ENCODE results near the gene KLF17.

The KLF17 gene

GRCh38 chr1:44086692-44087474 is 31.7 kb upstream of the KLF17 start:
- Histone ChIP-seq H3K9me3 (ENCODE audit: control insufficient read depth, insufficient read depth, low read length) (no peaks in the 10 kb centered on the region), H3K36me3 (ENCODE audit: control insufficient read depth, insufficient read depth, low read length) (no peaks in the 10 kb centered on the region), H3K27ac (ENCODE audit: low read length) (no peak overlapping the region), H3K4me3 (ENCODE audit: low read length) (no peak overlapping the region), H3K27me3 (ENCODE audit: control insufficient read depth, insufficient read depth, low read length) (no peaks in the 10 kb centered on the region), H3K4me1 (ENCODE audit: control insufficient read depth, insufficient read depth, low read length) (peaks cover 6% of the 10 kb centered on the region; the same call in 1 of the 2 replicates)
- no CpG with 5 or more reads among the region's 4 CpGs for WGBS (ENCODE audit: insufficient coverage, insufficient read length)
- DNase-seq (ENCODE audit: low read depth, low spot score): no peak

GRCh38 chr1:44089371-44090048 is 29.1 kb upstream of the KLF17 start:
- no CpG with 5 or more reads among the region's 13 CpGs for WGBS (ENCODE audit: insufficient coverage, insufficient read length)
- no peaks in the 10 kb centered on the region for H3K9me3 ChIP-seq (ENCODE audit: control insufficient read depth, insufficient read depth, low read length)
- peaks cover 6% of the 10 kb centered on the region; the same call in 1 of the 2 replicates for H3K4me1 ChIP-seq (ENCODE audit: control insufficient read depth, insufficient read depth, low read length)
- H3K36me3 ChIP-seq (ENCODE audit: control insufficient read depth, insufficient read depth, low read length): no peaks in the 10 kb centered on the region
- H3K27me3 ChIP-seq (ENCODE audit: control insufficient read depth, insufficient read depth, low read length): no peaks in the 10 kb centered on the region
- H3K4me3 ChIP-seq (ENCODE audit: low read length): no peak overlapping the region
- DNase-seq (ENCODE audit: low read depth, low spot score): no peak
- no peak overlapping the region for H3K27ac ChIP-seq (ENCODE audit: low read length)

- no peaks in the 10 kb centered on the region for H3K27me3 ChIP-seq (ENCODE audit: control insufficient read depth, insufficient read depth, low read length)
- no CpG with 5 or more reads among the region's 10 CpGs for WGBS (ENCODE audit: insufficient coverage, insufficient read length)
- no peak for DNase-seq (ENCODE audit: low read depth, low spot score)
- H3K9me3 ChIP-seq (ENCODE audit: control insufficient read depth, insufficient read depth, low read length): no peaks in the 10 kb centered on the region
- peaks cover 6% of the 10 kb centered on the region; the same call in 1 of the 2 replicates for H3K4me1 ChIP-seq (ENCODE audit: control insufficient read depth, insufficient read depth, low read length)
- no peaks in the 10 kb centered on the region for H3K36me3 ChIP-seq (ENCODE audit: control insufficient read depth, insufficient read depth, low read length)
- H3K4me3 ChIP-seq (ENCODE audit: low read length): no peak overlapping the region
- no peak overlapping the region for H3K27ac ChIP-seq (ENCODE audit: low read length)
These were observed 28.0 kb upstream of the KLF17 start for GRCh38 chr1:44090429-44091252.

- WGBS (ENCODE audit: insufficient coverage, insufficient read length): no CpG with 5 or more reads among the region's 2 CpGs
- no peak overlapping the region for H3K27ac ChIP-seq (ENCODE audit: low read length)
- peaks cover 3% of the 10 kb centered on the region; the same call in 1 of the 2 replicates for H3K4me1 ChIP-seq (ENCODE audit: control insufficient read depth, insufficient read depth, low read length)
- no peaks in the 10 kb centered on the region for H3K36me3 ChIP-seq (ENCODE audit: control insufficient read depth, insufficient read depth, low read length)
- H3K4me3 ChIP-seq (ENCODE audit: low read length): no peak overlapping the region
- H3K27me3 ChIP-seq (ENCODE audit: control insufficient read depth, insufficient read depth, low read length): no peaks in the 10 kb centered on the region
- no peaks in the 10 kb centered on the region for H3K9me3 ChIP-seq (ENCODE audit: control insufficient read depth, insufficient read depth, low read length)
- DNase-seq (ENCODE audit: low read depth, low spot score): no peak
These were observed 24.6 kb upstream of the KLF17 start for GRCh38 chr1:44094047-44094446.

GRCh38 chr1:44100183-44100868 is 18.3 kb upstream of the KLF17 start:
- Histone ChIP-seq H3K27me3 (ENCODE audit: control insufficient read depth, insufficient read depth, low read length) (no peaks in the 10 kb centered on the region), H3K9me3 (ENCODE audit: control insufficient read depth, insufficient read depth, low read length) (no peaks in the 10 kb centered on the region), H3K36me3 (ENCODE audit: control insufficient read depth, insufficient read depth, low read length) (no peaks in the 10 kb centered on the region), H3K4me3 (ENCODE audit: low read length) (no peak overlapping the region), H3K27ac (ENCODE audit: low read length) (no peak overlapping the region), H3K4me1 (ENCODE audit: control insufficient read depth, insufficient read depth, low read length) (no peaks in the 10 kb centered on the region)
- WGBS (ENCODE audit: insufficient coverage, insufficient read length): no CpG with 5 or more reads among the region's 9 CpGs
- no peak for DNase-seq (ENCODE audit: low read depth, low spot score)

DNA sequence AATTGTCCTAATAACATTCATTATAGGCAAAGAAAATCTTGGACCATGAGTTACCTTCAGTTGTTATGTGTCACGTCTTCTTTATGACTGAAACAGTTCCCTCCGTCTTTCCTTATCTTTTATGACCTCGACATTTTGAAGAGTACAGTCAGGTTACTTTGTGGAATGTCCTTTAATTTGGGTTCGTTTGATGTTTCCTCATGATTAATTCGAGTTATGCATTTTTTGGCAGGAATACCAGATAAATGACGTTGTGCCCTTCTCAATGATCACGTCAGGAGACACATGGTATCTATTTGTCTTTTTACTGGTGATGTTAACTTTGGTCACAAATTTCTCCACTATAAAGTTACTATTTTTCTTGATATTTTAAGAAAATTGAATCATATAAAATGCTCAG is 17.3 kb upstream of the KLF17 start:
- H3K4me1 ChIP-seq (ENCODE audit: control insufficient read depth, insufficient read depth, low read length): no peaks in the 10 kb centered on the region
- no peak for DNase-seq (ENCODE audit: low read depth, low spot score)
- WGBS (ENCODE audit: insufficient coverage, insufficient read length): no CpG with 5 or more reads among the region's 7 CpGs
- H3K9me3 ChIP-seq (ENCODE audit: control insufficient read depth, insufficient read depth, low read length): no peaks in the 10 kb centered on the region
- no peak overlapping the region for H3K4me3 ChIP-seq (ENCODE audit: low read length)
- no peak overlapping the region for H3K27ac ChIP-seq (ENCODE audit: low read length)
- H3K27me3 ChIP-seq (ENCODE audit: control insufficient read depth, insufficient read depth, low read length): no peaks in the 10 kb centered on the region
- no peaks in the 10 kb centered on the region for H3K36me3 ChIP-seq (ENCODE audit: control insufficient read depth, insufficient read depth, low read length)

DNA sequence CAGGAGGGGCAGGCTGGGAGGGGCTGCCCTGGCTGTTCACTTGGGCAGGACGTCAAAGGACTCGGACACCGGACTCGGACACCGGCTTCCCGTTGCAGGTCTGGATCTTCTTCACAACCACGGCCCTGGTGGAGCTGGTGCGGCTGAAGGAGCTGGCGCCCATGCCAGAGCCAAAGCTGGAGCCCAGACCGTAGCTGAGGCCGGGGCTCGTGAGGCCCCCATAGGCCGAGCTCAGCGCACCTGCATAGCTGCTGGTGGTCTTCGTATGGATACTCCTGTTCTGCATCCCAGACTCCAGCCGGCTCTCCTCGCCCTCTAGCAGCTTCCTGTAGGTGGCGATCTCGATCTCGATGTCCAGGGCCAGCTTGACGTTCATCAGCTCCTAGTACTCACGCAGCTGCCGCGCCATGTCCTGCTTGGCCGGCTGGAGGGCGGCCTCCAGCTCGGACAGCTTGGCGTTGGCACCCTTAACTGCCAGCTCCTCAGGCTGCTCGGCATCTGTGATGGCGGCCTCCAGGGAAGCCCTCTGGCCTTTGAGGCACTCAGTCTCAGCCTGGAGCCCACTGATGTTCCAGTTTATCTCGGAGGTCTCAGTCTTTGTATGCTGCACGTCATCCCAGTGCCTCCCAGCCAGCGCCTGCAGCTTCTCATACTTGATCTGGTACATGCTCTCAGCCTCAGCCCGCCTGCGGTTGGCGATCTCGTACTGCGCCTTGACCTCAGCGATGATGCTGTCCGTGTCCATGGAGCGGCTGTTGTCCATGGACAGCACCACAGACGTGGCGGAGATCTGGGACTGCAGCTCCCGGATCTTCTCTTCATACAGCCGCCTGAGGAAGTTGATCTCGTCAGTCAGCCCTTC is 15.1 kb upstream of the KLF17 start:
- DNase-seq (ENCODE audit: low read depth, low spot score): no peak
- Histone ChIP-seq H3K4me3 (ENCODE audit: low read length) (no peak overlapping the region), H3K36me3 (ENCODE audit: control insufficient read depth, insufficient read depth, low read length) (no peaks in the 10 kb centered on the region), H3K27me3 (ENCODE audit: control insufficient read depth, insufficient read depth, low read length) (no peaks in the 10 kb centered on the region), H3K4me1 (ENCODE audit: control insufficient read depth, insufficient read depth, low read length) (no peaks in the 10 kb centered on the region), H3K27ac (ENCODE audit: low read length) (no peak overlapping the region), H3K9me3 (ENCODE audit: control insufficient read depth, insufficient read depth, low read length) (no peaks in the 10 kb centered on the region)
- WGBS (ENCODE audit: insufficient coverage, insufficient read length): no CpG with 5 or more reads among the region's 46 CpGs

DNA sequence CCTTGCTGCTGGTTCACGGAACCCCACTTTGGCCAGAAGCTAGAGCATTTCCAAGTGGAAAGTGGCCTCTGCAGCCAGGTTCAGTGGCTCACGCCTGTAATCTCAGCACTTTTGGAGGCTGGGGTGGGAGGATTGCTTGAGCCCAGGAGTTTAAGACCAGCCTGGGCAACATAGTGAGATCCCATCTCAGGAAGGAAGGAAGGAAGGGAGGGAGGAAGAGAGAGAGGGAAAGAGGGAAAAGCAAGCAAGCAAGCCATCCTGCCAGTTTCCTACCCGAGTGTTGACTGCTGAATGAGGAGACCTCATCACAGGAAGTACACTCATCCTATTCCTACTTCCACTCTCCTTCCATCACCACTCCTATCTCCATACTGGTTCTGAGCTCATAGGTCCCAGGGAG is 12.8 kb upstream of the KLF17 start:
- H3K9me3 ChIP-seq (ENCODE audit: control insufficient read depth, insufficient read depth, low read length): no peaks in the 10 kb centered on the region
- no peaks in the 10 kb centered on the region for H3K27me3 ChIP-seq (ENCODE audit: control insufficient read depth, insufficient read depth, low read length)
- no peak for DNase-seq (ENCODE audit: low read depth, low spot score)
- no peak overlapping the region for H3K27ac ChIP-seq (ENCODE audit: low read length)
- H3K4me3 ChIP-seq (ENCODE audit: low read length): no peak overlapping the region
- H3K4me1 ChIP-seq (ENCODE audit: control insufficient read depth, insufficient read depth, low read length): no peaks in the 10 kb centered on the region
- no CpG with 5 or more reads among the region's 3 CpGs for WGBS (ENCODE audit: insufficient coverage, insufficient read length)
- H3K36me3 ChIP-seq (ENCODE audit: control insufficient read depth, insufficient read depth, low read length): no peaks in the 10 kb centered on the region

DNA sequence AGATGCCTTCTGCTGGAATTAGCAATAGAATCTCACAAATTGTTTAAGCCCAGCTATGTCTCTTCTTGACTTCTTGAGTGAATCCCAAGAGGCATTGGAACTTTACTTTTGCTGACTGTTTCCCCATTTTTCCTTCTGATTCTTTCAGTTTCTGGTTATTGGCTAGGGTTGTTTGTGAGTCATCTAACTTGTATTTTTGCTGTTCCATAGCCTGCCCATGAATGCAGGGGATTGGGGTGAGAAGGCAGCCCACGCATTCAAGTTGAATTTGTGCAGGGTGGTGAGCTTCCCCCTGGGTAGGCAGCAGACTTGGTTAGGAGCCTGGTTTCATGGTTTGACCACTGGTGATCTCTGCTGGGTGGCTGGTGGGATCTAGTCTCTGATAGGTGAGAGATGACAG is 10.4 kb upstream of the KLF17 start:
- Histone ChIP-seq H3K27me3 (ENCODE audit: control insufficient read depth, insufficient read depth, low read length) (no peaks in the 10 kb centered on the region), H3K4me1 (ENCODE audit: control insufficient read depth, insufficient read depth, low read length) (no peaks in the 10 kb centered on the region), H3K27ac (ENCODE audit: low read length) (no peak overlapping the region), H3K36me3 (ENCODE audit: control insufficient read depth, insufficient read depth, low read length) (no peaks in the 10 kb centered on the region), H3K9me3 (ENCODE audit: control insufficient read depth, insufficient read depth, low read length) (no peaks in the 10 kb centered on the region), H3K4me3 (ENCODE audit: low read length) (no peak overlapping the region)
- no peak for DNase-seq (ENCODE audit: low read depth, low spot score)
- WGBS (ENCODE audit: insufficient coverage, insufficient read length): no CpG with 5 or more reads among the region's 1 CpG

All from iPS DF 6.9 (cell line).